Right atrium auricular region (tissue), 2 donors: ENCODE data around the gene SSR1. TPM values are rescaled to one million over a fixed set of nuclear protein-coding genes. Genes with fewer than 3 reads are reported as not detected.
"Not testable (repeated sequence)": the region's sequence is repeated elsewhere in the genome, so short reads cannot be mapped to it uniquely, and the experiment has no call there.

Experiments
- DNase-seq: peaks from one replicate; pipeline ENCODE4 v3.0.0-alpha.2; 2019; ENCODE audit warnings: low spot score
- H3K27ac ChIP-seq, 2 donors: fragments of 200-600 bp; sonication (generic); 1 replicate in 1 of 2; 2 replicates in 1 of 2; pipeline ENCODE4 v1.5.1; 2016 to 2019
- H3K27me3 ChIP-seq, 2 donors: fragments of 200-600 bp; sonication (generic); one replicate each; pipeline versions ENCODE4 v1.5.1 to v1.6.0; 2017 to 2019
- H3K36me3 ChIP-seq: fragments of 200-600 bp; sonication (generic); one replicate; pipeline ENCODE4 v1.5.1; 2016
- H3K4me1 ChIP-seq, 2 donors: fragments of 200-600 bp; sonication (generic); one replicate each; pipeline versions ENCODE4 v1.5.1 to v1.6.0; 2017 to 2019
- H3K4me3 ChIP-seq, 2 donors: fragments of 200-600 bp; sonication (generic); 1 replicate in 1 of 2; 2 replicates in 1 of 2; pipeline ENCODE4 v1.5.1; 2017 to 2019; ENCODE audit warnings: mild to moderate bottlenecking in 1 of 2, moderate library complexity in 1 of 2
- H3K9me3 ChIP-seq, 2 donors: fragments of 200-600 bp; sonication (generic); one replicate each; pipeline ENCODE4 v1.5.1; 2019
- CTCF ChIP-seq, 2 donors: fragments of 200-600 bp; sonication (generic); IDR thresholded peaks; one replicate each; pipeline ENCODE4 v1.5.1; 2019; ENCODE audit warnings: antibody characterized with exemption in 2 of 2
- total RNA-seq, 2 donors: library from RNA; depleted of rRNA; stranded (reverse); fragments of >200 nt; gene quantifications; one replicate each; pipeline ENCODE4 v1.1.0, GENCODE V29; 2016

The SSR1 gene
- total RNA-seq, 2 donors from 2014 or later: 30.2 to 41.7 TPM

- no peaks in the 10 kb centered on the region for H3K9me3 ChIP-seq
- H3K27ac ChIP-seq: no peak overlapping the region
- TF ChIP-seq CTCF (IDR thresholded peaks at IDR 0.05): no peak
- H3K27me3 ChIP-seq: no peaks in the 10 kb centered on the region
- no peak for DNase-seq
- H3K4me3 ChIP-seq: no peak overlapping the region
- no peaks in the 10 kb centered on the region for H3K36me3 ChIP-seq
- H3K4me1 ChIP-seq: peaks cover 0 to 4% of the 10 kb centered on the region in 2 donors
Measured at GRCh38 chr6:7317538-7317937, 4.5 kb upstream of the SSR1 start.

DNA sequence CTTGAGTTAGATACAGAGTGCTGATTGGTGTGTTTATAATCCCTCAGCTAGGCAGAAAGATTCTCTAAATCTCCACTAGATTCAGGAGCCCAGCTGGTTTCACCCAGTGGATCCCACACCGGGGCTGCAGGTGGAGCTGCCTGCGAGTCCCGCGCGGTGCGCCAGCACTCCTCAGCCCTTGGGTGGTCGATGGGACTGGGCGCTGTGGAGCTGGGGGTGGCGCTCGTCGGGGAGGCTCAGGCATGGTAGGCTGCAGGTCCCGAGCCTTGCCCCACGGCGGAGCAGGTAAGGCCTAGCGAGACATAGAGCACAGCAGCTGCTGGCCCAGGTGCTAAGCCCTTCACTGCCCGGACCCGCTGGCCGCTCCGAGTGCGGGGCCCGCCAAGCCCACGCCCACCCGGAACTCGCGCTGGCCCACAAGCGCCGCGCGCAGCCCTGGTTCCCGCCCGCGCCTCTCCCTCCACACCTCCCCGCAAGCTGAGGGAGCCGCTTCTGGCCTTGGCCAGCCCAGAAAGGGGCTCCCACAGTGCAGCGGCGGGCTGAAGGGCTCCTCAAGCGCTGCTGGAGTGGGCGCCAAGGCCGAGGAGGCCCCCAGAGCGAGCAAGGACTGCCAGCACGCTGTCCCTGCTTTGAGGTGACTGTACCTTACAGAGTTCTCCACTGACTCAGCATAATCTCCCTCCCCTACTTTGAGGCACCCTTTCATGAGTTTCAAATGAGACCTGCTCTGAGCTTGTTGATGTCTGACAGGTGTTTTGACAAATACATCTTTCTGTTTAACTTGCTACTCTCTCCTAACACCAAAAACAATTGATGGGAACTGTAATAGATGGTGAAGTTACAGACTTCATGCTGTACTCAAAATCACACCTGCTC lies 3.9 kb upstream of the SSR1 start:
- peaks cover 0 to 8% of the 10 kb centered on the region in 2 donors for H3K4me1 ChIP-seq
- H3K4me3 ChIP-seq: no peak overlapping the region
- no peaks in the 10 kb centered on the region for H3K27me3 ChIP-seq
- no peaks in the 10 kb centered on the region for H3K36me3 ChIP-seq
- H3K27ac ChIP-seq: no peak overlapping the region
- TF ChIP-seq CTCF (IDR thresholded peaks at IDR 0.05): no peak
- no peaks in the 10 kb centered on the region for H3K9me3 ChIP-seq
- no peak for DNase-seq

- H3K27me3 ChIP-seq: no peaks in the 10 kb centered on the region
- DNase-seq: no peak
Measured at GRCh38 chr6:7315948-7316365, 3.0 kb upstream of the SSR1 start.

GRCh38 chr6:7315087-7315947 lies 2.3 kb upstream of the SSR1 start:
- H3K36me3 ChIP-seq, H3K27ac ChIP-seq, H3K9me3 ChIP-seq, DNase-seq, H3K4me3 ChIP-seq, H3K27me3 ChIP-seq: not testable (repeated sequence)
- peaks cover 0 to 21% of the 10 kb centered on the region in 2 donors for H3K4me1 ChIP-seq

More at GRCh38 chr6:7315948-7316365, 3.0 kb upstream of the SSR1 start:
- TF ChIP-seq CTCF (IDR thresholded peaks at IDR 0.05): no peak
- H3K4me3 ChIP-seq: no peak overlapping the region
- H3K9me3 ChIP-seq: no peaks in the 10 kb centered on the region
- peaks cover 0 to 16% of the 10 kb centered on the region in 2 donors for H3K4me1 ChIP-seq
- H3K27ac ChIP-seq: no peak overlapping the region
- H3K36me3 ChIP-seq: no peaks in the 10 kb centered on the region

DNA sequence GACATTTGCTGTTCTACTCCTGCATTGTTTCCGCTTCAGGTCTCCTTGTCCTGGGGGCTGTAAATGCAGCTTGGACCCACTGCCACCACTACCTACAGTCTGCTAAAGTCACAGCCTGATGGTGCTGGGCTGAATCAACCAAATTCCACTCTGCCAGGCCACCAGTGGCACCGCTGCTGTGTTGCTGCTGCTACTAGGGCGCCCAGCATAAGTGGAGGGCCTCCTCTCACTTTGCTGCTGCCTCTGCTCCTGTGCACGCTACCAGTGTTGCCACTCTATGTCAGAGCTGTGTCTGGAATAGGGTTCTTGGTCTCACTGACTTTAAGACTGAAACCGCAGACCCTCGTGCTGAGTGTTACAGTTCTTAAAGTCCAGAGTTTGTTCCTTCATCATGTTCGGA lies 1.4 kb upstream of the SSR1 start:
- H3K36me3 ChIP-seq: peaks cover 5% of the 10 kb centered on the region
- H3K27me3 ChIP-seq: no peaks in the 10 kb centered on the region
- no peak overlapping the region for H3K4me3 ChIP-seq
- DNase-seq: no peak
- peaks cover 0 to 21% of the 10 kb centered on the region in 2 donors for H3K4me1 ChIP-seq
- TF ChIP-seq CTCF (IDR thresholded peaks at IDR 0.05): no peak
- H3K9me3 ChIP-seq: no peaks in the 10 kb centered on the region
- no peak overlapping the region for H3K27ac ChIP-seq
